Epidermal melanocyte (primary cell): ENCODE measurements around the gene TNFAIP8.

ENCODE experiments used
- DNase-seq: peaks from one replicate; pipeline ENCODE4 v3.0.0; 2011; ENCODE audit warnings: low spot score; ENCODE audit not compliant: insufficient read length

The TNFAIP8 gene

GRCh38 chr5:119367502-119368237 lies 11.9 kb downstream of the TNFAIP8 start:
- no peak for DNase-seq

DNA sequence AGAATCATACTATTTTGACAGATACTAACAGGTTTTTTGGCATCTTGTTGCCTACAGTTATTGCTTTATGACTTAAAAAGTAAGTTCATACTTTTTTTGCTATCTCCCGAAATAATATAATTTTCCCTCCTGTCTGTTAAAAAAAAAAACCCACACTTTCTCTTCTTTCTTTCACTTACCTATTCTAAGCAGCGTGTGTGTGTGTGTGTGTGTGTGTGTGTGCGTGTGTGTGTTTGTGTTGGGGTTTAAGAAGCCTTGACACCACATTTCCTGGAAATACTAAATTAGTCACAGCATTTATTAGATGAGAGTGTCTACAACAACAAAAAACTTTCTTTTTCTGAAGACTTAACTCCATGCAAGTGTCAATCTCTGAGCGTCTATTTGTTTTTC lies 12.4 kb downstream of the TNFAIP8 start:
- DNase-seq = no peak

DNA sequence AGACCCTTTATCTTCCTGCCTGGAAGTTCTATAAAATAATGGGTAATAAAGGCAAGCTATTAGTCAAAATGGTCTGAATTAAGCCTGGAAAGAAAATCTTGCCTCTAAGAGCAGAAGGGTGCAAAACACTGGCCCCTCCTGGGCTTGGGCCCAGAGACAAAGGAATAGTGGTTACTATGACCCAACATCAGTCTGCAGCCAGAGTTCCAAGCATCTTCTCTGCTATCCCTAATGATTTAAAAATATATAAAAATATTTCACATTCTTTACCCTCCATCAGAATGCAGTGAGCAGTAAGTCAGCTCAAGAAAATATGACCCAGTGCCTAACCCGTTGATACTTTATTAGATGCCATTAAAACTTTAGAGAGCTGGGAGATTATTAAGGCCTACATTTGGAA lies 14.7 kb downstream of the TNFAIP8 start:
- DNase-seq = no peak

- DNase-seq = no peak
Measured at GRCh38 chr5:119371146-119371545, 15.3 kb downstream of the TNFAIP8 start.

- DNase-seq = no peak
Measured at GRCh38 chr5:119373449-119373858, 17.6 kb downstream of the TNFAIP8 start.

GRCh38 chr5:119374901-119375300 lies 19.1 kb downstream of the TNFAIP8 start:
- no peak for DNase-seq

DNA sequence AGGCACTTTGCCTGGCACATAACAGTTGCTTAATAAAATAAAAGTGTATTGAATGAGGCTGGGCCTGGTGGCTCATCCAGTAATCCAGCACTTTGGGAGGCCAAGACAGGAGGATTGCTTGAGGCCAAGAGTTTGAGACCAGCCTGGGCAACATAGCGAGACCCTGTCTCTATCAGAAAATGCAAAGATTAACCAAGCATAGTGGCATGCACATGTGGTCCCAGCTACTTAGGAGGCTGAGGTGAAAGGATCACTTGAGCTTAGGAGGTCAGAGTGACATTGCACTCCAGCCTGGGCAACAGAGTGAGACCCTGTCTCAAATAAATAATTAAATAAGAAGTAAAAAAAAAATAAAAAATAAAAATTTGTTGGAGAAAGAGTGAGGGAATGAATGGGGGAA lies 21.2 kb downstream of the TNFAIP8 start:
- no peak for DNase-seq

GRCh38 chr5:119378075-119378700 lies 22.4 kb downstream of the TNFAIP8 start:
- DNase-seq = no peak

DNA sequence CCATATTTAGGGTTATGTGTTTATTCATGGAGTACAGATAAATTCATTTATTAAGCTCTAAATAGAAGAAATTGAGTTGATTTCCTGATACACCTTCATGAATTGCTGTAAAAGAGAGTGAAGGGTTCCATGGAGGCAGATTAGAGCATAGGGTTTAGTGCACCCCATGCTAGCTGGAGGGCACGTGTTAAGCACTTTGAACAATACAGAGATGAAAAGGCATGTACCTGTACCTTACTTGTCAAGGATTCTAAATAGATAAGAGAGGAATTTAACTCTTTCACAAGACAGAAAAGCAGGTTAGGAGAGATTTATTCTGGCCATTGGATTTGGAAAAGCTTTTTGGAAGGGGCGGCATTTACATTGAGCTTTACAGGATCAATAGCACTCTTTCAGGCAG lies 23.3 kb downstream of the TNFAIP8 start:
- no peak for DNase-seq

DNA sequence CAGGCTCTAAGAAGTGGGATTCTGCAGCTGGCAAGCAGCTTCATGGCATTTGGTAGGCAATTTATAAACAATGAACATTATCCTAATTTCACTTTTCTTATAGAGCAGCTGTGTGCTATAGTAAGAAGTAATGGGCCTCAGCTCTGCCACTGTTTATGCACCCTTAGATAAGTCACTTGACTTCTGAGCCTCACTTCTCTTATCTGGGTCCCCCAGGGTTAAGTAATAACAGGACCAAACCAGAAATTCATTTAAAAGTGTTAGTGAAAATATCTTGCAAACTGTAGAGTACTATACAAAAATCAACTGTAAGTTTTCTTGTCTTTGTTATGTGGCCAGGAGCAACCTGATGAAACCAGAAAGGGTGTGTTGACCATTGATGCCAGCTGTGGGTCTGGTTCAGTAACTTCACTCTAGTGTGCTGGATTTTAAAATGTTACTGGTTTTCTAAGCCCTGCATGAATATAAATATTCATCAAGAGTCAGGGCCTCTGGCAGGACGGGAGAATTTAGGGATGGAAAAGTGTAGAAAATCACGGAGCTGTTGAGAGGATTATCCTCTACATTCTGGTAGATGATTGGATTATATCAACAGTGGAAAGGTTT lies 24.2 kb downstream of the TNFAIP8 start:
- DNase-seq = no peak

DNA sequence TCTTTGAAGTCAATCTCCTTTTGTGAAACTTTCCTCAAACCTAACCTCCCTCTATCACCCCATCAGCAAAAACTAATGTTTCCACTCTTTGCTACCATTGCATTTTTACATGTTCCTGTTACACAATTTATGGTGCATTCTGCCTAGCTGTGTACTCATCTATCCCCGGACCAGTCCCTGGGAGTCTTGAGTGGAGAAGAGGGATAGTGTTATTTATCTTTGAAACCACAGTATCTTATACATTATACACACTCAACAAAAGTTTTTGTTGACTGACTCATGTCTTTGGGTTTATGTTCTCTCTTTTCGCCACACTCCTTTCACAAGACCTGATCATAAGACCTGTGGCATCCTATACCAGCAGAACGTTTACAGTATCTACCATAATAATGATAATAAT lies 26.4 kb downstream of the TNFAIP8 start:
- DNase-seq = no peak

DNA sequence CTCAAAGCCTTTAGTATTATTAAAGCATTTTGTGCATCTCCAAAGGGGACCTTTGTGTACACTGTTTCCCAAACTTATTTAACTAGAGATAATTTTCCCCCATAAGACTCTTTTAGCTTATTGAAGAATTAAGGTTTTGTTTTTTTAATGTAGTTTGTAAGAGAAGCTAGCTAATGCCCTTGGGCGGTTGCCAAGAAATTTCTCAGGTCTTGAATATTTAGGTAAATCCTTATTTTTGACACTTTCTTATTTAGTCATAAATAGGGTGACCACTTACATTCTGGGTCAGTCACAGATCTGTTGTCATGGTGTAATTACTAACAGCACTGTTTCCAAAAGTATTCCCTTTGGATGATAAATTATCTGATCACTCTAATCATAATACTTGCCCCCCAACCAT lies 27.2 kb downstream of the TNFAIP8 start:
- DNase-seq = no peak

- DNase-seq = no peak
Measured at GRCh38 chr5:119385136-119385535, 29.3 kb downstream of the TNFAIP8 start.

- no peak for DNase-seq
Measured at GRCh38 chr5:119385536-119386128, 29.8 kb downstream of the TNFAIP8 start.

- no peak for DNase-seq
Measured at GRCh38 chr5:119386596-119387344, 31.0 kb downstream of the TNFAIP8 start.

DNA sequence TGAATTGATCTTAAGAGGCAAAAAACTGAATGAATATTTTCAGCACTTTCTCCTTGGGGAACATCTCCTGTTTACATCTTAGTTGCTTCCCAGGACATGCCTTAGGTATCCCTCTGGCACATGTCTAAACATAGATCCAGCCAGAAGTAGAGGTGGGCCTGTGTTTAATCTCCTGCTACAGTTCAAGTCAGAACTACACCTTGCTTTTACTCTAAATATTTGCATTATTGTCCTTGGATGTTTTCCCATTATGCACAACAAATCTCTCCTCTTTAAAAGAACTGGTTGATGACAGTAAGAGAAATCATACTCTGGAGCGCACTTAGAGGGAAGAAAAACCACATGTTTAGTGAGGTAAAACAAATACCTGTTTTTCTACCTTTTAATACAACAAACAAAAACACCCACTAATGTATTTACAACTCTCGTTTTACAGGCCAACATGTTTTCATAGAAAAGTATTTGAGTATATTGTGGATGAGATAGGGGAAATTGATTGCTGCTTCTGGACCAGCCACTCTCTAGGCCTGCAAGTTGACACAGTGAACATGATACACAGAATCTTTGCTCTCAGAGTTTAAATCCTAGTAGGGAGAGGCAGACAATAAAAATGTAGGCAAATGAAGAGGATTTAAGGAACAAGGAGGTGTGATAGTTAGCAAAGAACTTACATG lies 32.3 kb downstream of the TNFAIP8 start:
- no peak for DNase-seq

GRCh38 chr5:119388619-119389190 lies 32.9 kb downstream of the TNFAIP8 start:
- no peak for DNase-seq

DNA sequence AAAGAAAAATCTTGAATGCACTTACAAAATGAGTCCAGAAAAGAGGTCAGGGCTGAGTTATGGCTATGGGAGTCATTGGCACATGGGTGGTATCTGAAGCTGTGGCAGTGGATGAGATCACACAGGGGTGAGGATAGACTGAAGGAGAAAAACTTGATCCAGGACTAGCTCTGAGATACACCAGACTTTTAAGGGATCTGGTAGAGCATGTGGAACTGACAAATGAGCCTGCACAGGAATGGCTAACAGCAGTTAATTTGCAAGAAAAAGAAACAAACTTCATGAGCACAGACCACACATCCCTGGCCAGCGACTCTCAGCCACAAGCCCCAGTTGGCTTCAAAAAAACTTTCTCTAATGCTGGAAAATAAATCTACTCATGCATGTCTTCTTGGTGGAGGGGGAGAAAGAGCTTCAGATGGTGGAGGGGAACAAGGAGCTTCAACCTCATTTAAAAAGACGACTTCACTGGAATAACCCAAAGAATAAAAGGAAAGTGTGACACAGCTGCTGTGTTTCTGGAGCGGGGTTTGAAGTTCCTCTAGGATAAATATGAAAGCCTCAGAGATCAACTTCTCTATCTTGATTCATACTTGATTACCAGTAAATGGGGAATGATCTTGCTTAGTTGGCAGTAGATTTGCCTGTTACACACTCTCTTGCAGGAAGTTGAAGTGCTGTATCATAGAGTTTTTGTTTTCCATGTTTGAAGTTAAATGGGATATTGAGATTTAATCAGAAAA lies 33.6 kb downstream of the TNFAIP8 start:
- DNase-seq = no peak

- DNase-seq = no peak
Measured at GRCh38 chr5:119390404-119390803, 34.6 kb downstream of the TNFAIP8 start.

- no peak for DNase-seq
Measured at GRCh38 chr5:119393201-119393691, 37.4 kb downstream of the TNFAIP8 start.
